Panc1 (cell line): ENCODE measurements around the gene LTC4S. TPM values are rescaled to one million over a fixed set of nuclear protein-coding genes. Genes with fewer than 3 reads are reported as not detected.
"Not testable (repeated sequence)": the region's sequence is repeated elsewhere in the genome, so short reads cannot be mapped to it uniquely, and the experiment has no call there.

Experiments
- ATAC-seq: fragments of 200-7000 bp; cut with Tn5 transposase; 2 replicates; pipeline ENCODE4 v1.9.1; 2020; ENCODE audit warnings: mild to moderate bottlenecking, moderate library complexity
- Bru-seq: library from RNA; stranded (reverse); fragments of 400-500 nt; gene quantifications from one replicate; lab custom pipeline; 2021; lab: Mats Ljungman, UMichigan
- BruChase-seq, 2 experiments: library from RNA; stranded (reverse); fragments of 400-500 nt; gene quantifications; one replicate each; lab custom pipeline; 2021; lab: Mats Ljungman, UMichigan
- BruUV-seq: library from RNA; stranded (reverse); fragments of 400-500 nt; replicated peaks from 2 replicates; lab custom pipeline; 2021; lab: Mats Ljungman, UMichigan
- CTCF ChIA-PET: fragments of 300-600 bp; sonication (Branson Sonifier 250); formaldehyde crosslinking; loops from one replicate; lab custom pipeline; 2022; ENCODE audit warnings: antibody characterized with exemption; lab: Charles Lee
- POLR2A ChIA-PET: fragments of 300-600 bp; sonication (Branson Sonifier 250); formaldehyde crosslinking; loops from one replicate; lab custom pipeline; 2022; ENCODE audit warnings: antibody characterized with exemption; lab: Charles Lee
- DNase-seq: peaks from one replicate; pipeline ENCODE4 v3.0.0-alpha.2; 2010; ENCODE audit warnings: low read depth, low spot score
- H3K27ac ChIP-seq: 2 replicates; pipeline ENCODE4 v1.5.1; 2011; ENCODE audit warnings: mild to moderate bottlenecking, low read length, inconsistent platforms
- H3K27me3 ChIP-seq: fragments of 200-500 bp; sonication (Bioruptor generic); 2 replicates; pipeline ENCODE4 v1.6.0; 2014; ENCODE audit warnings: low read length, inconsistent platforms; ENCODE audit not compliant: control insufficient read depth, insufficient read depth
- H3K36me3 ChIP-seq: fragments of 200-500 bp; sonication (Bioruptor generic); 2 replicates; pipeline ENCODE4 v1.5.1; 2014; ENCODE audit warnings: inconsistent platforms, mild to moderate bottlenecking, low read length, moderate library complexity; ENCODE audit not compliant: control insufficient read depth, insufficient read depth
- H3K4me1 ChIP-seq: 2 replicates; pipeline ENCODE4 v1.5.1; 2011; ENCODE audit warnings: inconsistent platforms, mild to moderate bottlenecking, low read length, moderate library complexity; ENCODE audit not compliant: control insufficient read depth, insufficient read depth
- H3K4me3 ChIP-seq, 2 experiments: 2 replicates each; pipeline ENCODE4 v1.5.1; 2011 to 2012; ENCODE audit warnings: low read depth in 2 of 2, low read length in 2 of 2, mild to moderate bottlenecking in 2 of 2, inconsistent platforms in 1 of 2, moderate library complexity in 1 of 2
- H3K9me3 ChIP-seq: fragments of 200-500 bp; sonication (Bioruptor generic); 2 replicates; pipeline ENCODE4 v1.5.1; 2014; ENCODE audit warnings: low read depth, mild to moderate bottlenecking, inconsistent platforms, low read length, moderate library complexity; ENCODE audit not compliant: control insufficient read depth, insufficient read depth
- POLR2AphosphoS5 ChIP-seq: IDR thresholded peaks from 2 replicates; pipeline ENCODE4 v1.6.1; 2012; ENCODE audit warnings: mild to moderate bottlenecking, low read depth, low read length, moderate library complexity
- SIN3A ChIP-seq: IDR thresholded peaks from 2 replicates; pipeline ENCODE4 v1.6.1; 2012; ENCODE audit warnings: low read depth, mild to moderate bottlenecking, low read length, moderate library complexity, borderline replicate concordance; ENCODE audit not compliant: insufficient read depth
- TCF7L2 ChIP-seq: IDR thresholded peaks from 2 replicates; pipeline ENCODE4 v1.6.1; 2011; ENCODE audit warnings: mild to moderate bottlenecking, low read depth, low read length, inconsistent platforms
- in situ Hi-C: cut with HindIII; loops from 2 replicates; pipeline ENCODE4 v1.10.0; 2016; ENCODE audit warnings: low sequenced_read_pairs, low pct_unique_long_range_greater_than_20kb
- intact Hi-C: fragments of 100-400 bp; cut with micrococcal nuclease; formaldehyde crosslinking; loops from one replicate; pipeline ENCODE4 v1.10.0; 2022; ENCODE audit not compliant: unreplicated experiment
- long read RNA-seq: library from polyadenylated mRNA; unstranded; transcript quantifications from one replicate; pipeline ENCODE4 v2.0.0, GENCODE V29; 2021; ENCODE audit not compliant: unreplicated experiment
- polyA plus RNA-seq: library from polyadenylated mRNA; unstranded; fragments of >200 nt; gene quantifications from one replicate; pipeline ENCODE4 v1.2.1, GENCODE V29; 2012; ENCODE audit warnings: missing spikeins; ENCODE audit not compliant: insufficient read length
- total RNA-seq: library from RNA; stranded (reverse); gene quantifications from one replicate; pipeline ENCODE4 v1.2.1, GENCODE V29; 2021; ENCODE audit not compliant: unreplicated experiment
- TF ChIP-seq, protein P1 (sequence below), 2 experiments: IDR thresholded peaks; 2 replicates each; pipeline ENCODE4 v1.6.1; 2011 to 2012; ENCODE audit warnings: low read depth in 2 of 2, control low read depth in 1 of 2, low read length in 1 of 2, mild to moderate bottlenecking in 1 of 2, moderate library complexity in 1 of 2; ENCODE audit not compliant: insufficient read depth in 1 of 2
- TF ChIP-seq, protein P2 (sequence below): fragments of 450-650 bp; IDR thresholded peaks from 2 replicates; pipeline ENCODE4 v1.5.1; 2017; ENCODE audit warnings: mild to moderate bottlenecking

LTC4S gene, protein sequence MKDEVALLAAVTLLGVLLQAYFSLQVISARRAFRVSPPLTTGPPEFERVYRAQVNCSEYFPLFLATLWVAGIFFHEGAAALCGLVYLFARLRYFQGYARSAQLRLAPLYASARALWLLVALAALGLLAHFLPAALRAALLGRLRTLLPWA
- total RNA-seq (0.69 TPM), Bru-seq, nascent RNA (percentile 33 among the genes with signal in this experiment), BruChase-seq, experiment 1, labeled RNA remaining after a 2-hour chase (percentile 39 among the genes with signal in this experiment), BruChase-seq, experiment 2, labeled RNA remaining after a 6-hour chase (percentile 17 among the genes with signal in this experiment)
- 1.2 TPM for polyA plus RNA-seq
- long read RNA-seq, partial matches to known transcripts = 1 of 2 reads
- long read RNA-seq, other reads (novel, unspliced or antisense) = 1 of 2 reads

DNA sequence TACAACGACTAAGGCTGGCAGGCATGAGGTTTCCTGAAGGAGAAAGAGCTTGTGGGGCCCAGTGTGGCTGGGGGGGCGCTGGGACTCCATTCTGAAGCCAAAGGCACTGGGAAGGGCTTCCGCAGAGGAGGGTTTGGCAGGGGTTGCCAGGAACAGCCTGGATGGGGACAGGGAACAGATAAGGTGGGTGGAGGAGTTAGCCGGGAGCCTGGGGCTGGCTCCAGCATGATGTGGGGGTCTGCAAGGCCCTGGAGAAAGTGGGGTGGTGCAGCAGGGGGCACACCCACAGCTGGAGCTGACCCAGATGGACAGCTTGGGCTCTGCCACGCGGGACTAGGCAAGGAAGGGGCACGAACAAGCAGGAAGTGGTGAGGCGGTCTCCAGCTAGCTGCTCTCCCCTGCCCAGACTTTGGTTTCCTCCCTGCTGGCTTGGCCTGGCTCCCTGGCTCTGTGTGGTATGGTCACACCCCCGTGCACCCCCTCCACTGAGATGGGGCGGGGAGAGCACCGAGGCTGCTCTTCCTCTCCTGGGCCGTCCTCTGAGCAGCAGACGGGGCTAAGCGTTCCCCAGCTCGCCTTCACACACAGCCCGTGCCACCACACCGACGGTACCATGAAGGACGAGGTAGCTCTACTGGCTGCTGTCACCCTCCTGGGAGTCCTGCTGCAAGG, at the start of gene LTC4S:
Gene LTC4S (plus strand): TSS at position 519 of the 672 bp plus-strand sequence. CDS start 95 bp downstream, at position 614.
- Histone ChIP-seq H3K9me3 (no peaks in the 10 kb centered on the region), H3K27me3 (no peaks in the 10 kb centered on the region), H3K4me3 (no peak within 1 kb of the TSS; a peak in 1 of 4 replicates), H3K4me1 (peaks cover 9% of the 10 kb centered on the region), H3K27ac (no peak within 1 kb of the TSS), H3K36me3 (no peaks in the 10 kb centered on the region; the same call in 1 of the 2 replicates)
- CTCF ChIA-PET = no interaction called here
- DNase-seq (no peak), ATAC-seq (no peak)
- in situ Hi-C loops = no loop called here
- TF ChIP-seq, protein P1, sequence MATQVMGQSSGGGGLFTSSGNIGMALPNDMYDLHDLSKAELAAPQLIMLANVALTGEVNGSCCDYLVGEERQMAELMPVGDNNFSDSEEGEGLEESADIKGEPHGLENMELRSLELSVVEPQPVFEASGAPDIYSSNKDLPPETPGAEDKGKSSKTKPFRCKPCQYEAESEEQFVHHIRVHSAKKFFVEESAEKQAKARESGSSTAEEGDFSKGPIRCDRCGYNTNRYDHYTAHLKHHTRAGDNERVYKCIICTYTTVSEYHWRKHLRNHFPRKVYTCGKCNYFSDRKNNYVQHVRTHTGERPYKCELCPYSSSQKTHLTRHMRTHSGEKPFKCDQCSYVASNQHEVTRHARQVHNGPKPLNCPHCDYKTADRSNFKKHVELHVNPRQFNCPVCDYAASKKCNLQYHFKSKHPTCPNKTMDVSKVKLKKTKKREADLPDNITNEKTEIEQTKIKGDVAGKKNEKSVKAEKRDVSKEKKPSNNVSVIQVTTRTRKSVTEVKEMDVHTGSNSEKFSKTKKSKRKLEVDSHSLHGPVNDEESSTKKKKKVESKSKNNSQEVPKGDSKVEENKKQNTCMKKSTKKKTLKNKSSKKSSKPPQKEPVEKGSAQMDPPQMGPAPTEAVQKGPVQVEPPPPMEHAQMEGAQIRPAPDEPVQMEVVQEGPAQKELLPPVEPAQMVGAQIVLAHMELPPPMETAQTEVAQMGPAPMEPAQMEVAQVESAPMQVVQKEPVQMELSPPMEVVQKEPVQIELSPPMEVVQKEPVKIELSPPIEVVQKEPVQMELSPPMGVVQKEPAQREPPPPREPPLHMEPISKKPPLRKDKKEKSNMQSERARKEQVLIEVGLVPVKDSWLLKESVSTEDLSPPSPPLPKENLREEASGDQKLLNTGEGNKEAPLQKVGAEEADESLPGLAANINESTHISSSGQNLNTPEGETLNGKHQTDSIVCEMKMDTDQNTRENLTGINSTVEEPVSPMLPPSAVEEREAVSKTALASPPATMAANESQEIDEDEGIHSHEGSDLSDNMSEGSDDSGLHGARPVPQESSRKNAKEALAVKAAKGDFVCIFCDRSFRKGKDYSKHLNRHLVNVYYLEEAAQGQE (IDR thresholded peaks at IDR 0.05; ENCODE audit: insufficient read depth in 1 of 2, low read depth in 2 of 2, low read length in 1 of 2) = no peak
- TF ChIP-seq SIN3A = no peak
- TF ChIP-seq TCF7L2 = no peak
- TF ChIP-seq, protein P2, sequence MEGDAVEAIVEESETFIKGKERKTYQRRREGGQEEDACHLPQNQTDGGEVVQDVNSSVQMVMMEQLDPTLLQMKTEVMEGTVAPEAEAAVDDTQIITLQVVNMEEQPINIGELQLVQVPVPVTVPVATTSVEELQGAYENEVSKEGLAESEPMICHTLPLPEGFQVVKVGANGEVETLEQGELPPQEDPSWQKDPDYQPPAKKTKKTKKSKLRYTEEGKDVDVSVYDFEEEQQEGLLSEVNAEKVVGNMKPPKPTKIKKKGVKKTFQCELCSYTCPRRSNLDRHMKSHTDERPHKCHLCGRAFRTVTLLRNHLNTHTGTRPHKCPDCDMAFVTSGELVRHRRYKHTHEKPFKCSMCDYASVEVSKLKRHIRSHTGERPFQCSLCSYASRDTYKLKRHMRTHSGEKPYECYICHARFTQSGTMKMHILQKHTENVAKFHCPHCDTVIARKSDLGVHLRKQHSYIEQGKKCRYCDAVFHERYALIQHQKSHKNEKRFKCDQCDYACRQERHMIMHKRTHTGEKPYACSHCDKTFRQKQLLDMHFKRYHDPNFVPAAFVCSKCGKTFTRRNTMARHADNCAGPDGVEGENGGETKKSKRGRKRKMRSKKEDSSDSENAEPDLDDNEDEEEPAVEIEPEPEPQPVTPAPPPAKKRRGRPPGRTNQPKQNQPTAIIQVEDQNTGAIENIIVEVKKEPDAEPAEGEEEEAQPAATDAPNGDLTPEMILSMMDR = no peak
- TF ChIP-seq POLR2AphosphoS5 = no peak
- intact Hi-C loops = no loop called here
- no TSS peak for BruUV-seq
- POLR2A ChIA-PET = interaction anchor here (1.1 kb wide), 1 partner anchor 14 kb away, joined by 3 read pairs; no protein-coding TSS in a partner anchor

DNA sequence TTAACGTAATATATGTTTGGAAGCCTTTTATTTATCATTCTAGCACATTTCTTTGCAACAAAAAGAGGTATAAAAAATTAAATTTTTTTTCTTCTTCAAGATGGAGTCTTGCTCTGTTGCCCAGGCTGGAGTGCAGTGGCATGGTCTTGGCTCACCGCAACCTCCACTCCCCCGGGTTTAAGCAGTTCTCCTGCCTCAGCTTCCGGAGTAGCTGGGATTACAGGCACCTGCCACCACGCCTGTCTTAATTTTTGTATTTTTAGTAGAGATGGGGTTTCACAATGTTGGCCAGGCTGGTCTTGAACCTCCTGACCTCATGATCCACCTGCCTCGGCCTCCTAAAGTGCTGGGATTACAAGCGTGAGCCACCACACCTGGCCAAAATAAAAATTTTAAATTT, 49.7 kb upstream of the LTC4S start:
- intact Hi-C loops, H3K9me3 ChIP-seq, BruUV-seq, H3K4me1 ChIP-seq, H3K27ac ChIP-seq, DNase-seq, ATAC-seq, in situ Hi-C loops, H3K36me3 ChIP-seq, H3K4me3 ChIP-seq, H3K27me3 ChIP-seq, CTCF ChIA-PET: not testable (repeated sequence)
- POLR2A ChIA-PET = interaction anchor here (0.6 kb wide), 1 partner anchor 550 kb away, joined by 3 read pairs; no protein-coding TSS in a partner anchor
